ENCODE measurements around the gene DOK5.

The DOK5 gene

GRCh38 chr20:54626126-54626525 lies 150.7 kb downstream of the DOK5 start:
- DNase-seq (ENCODE audit: low read depth): no peak

GRCh38 chr20:54629632-54630031 lies 154.2 kb downstream of the DOK5 start:
- no peak for DNase-seq (ENCODE audit: low read depth)
- TF ChIP-seq CTCF (conservative IDR thresholded peaks at IDR 0.05; ENCODE audit: low read depth, low read length): no peak
- no peak overlapping the region for H3K4me3 ChIP-seq (ENCODE audit: low read depth, low read length)

More at GRCh38 chr20:54626126-54626525, 150.7 kb downstream of the DOK5 start:
- no peak for TF ChIP-seq CTCF (conservative IDR thresholded peaks at IDR 0.05; ENCODE audit: low read depth, low read length)
- no peak overlapping the region for H3K4me3 ChIP-seq (ENCODE audit: low read depth, low read length)

- no peak for DNase-seq (ENCODE audit: low read depth)
- H3K4me3 ChIP-seq (ENCODE audit: low read depth, low read length): no peak overlapping the region
- TF ChIP-seq CTCF (conservative IDR thresholded peaks at IDR 0.05; ENCODE audit: low read depth, low read length): no peak
Measured at GRCh38 chr20:54630582-54630981, 155.2 kb downstream of the DOK5 start.

GRCh38 chr20:54631059-54631458 lies 155.7 kb downstream of the DOK5 start:
- DNase-seq (ENCODE audit: low read depth): no peak
- no peak overlapping the region for H3K4me3 ChIP-seq (ENCODE audit: low read depth, low read length)
- TF ChIP-seq CTCF (conservative IDR thresholded peaks at IDR 0.05; ENCODE audit: low read depth, low read length): no peak

GRCh38 chr20:54633374-54634355 lies 158.3 kb downstream of the DOK5 start:
- DNase-seq (ENCODE audit: low read depth): no peak
- TF ChIP-seq CTCF (conservative IDR thresholded peaks at IDR 0.05; ENCODE audit: low read depth, low read length): no peak
- H3K4me3 ChIP-seq (ENCODE audit: low read depth, low read length): no peak overlapping the region

- no peak for DNase-seq (ENCODE audit: low read depth)
- no peak for TF ChIP-seq CTCF (conservative IDR thresholded peaks at IDR 0.05; ENCODE audit: low read depth, low read length)
- H3K4me3 ChIP-seq (ENCODE audit: low read depth, low read length): no peak overlapping the region
Measured at GRCh38 chr20:54636575-54636974, 161.2 kb downstream of the DOK5 start.

- TF ChIP-seq CTCF (conservative IDR thresholded peaks at IDR 0.05; ENCODE audit: low read depth, low read length): no peak
- DNase-seq (ENCODE audit: low read depth): no peak
- no peak overlapping the region for H3K4me3 ChIP-seq (ENCODE audit: low read depth, low read length)
Measured at GRCh38 chr20:54639941-54640340, 164.5 kb downstream of the DOK5 start.
